RPMI8226 (cell line): Measurements from ENCODE around the gene SYNM.
A peak's percentile ranks its signal among the peaks of the same experiment; 100 is the strongest.

Experiments
- DNase-seq: peaks from one replicate; pipeline ENCODE4 v3.0.0-alpha.2; 2015

The SYNM gene

GRCh38 chr15:99143655-99144610 is 39.1 kb downstream of the SYNM start:
- no peak for DNase-seq

GRCh38 chr15:99145005-99145404 is 40.1 kb downstream of the SYNM start:
- DNase-seq: no peak

- no peak for DNase-seq
Observed at GRCh38 chr15:99145778-99146177, 40.9 kb downstream of the SYNM start.

GRCh38 chr15:99146661-99147060 is 41.8 kb downstream of the SYNM start:
- no peak for DNase-seq

GRCh38 chr15:99148851-99149276 is 44.0 kb downstream of the SYNM start:
- DNase-seq: peak; percentile 90

- DNase-seq: peak; percentile 72
Observed at GRCh38 chr15:99149366-99149765, 44.5 kb downstream of the SYNM start.

- peak; percentile 63 for DNase-seq
Observed at GRCh38 chr15:99151156-99151555, 46.3 kb downstream of the SYNM start.

- no peak for DNase-seq
Observed at GRCh38 chr15:99153026-99153535, 48.2 kb downstream of the SYNM start.

GRCh38 chr15:99154271-99154670 is 49.4 kb downstream of the SYNM start:
- DNase-seq: no peak

GRCh38 chr15:99155961-99156443 is 51.1 kb downstream of the SYNM start:
- DNase-seq: no peak

- no peak for DNase-seq
Observed at GRCh38 chr15:99157456-99157855, 52.6 kb downstream of the SYNM start.

- no peak for DNase-seq
Observed at GRCh38 chr15:99158626-99159412, 53.9 kb downstream of the SYNM start.

- no peak for DNase-seq
Observed at GRCh38 chr15:99163271-99164062, 58.6 kb downstream of the SYNM start.

GRCh38 chr15:99164119-99164518 is 59.2 kb downstream of the SYNM start:
- DNase-seq: no peak

- DNase-seq: no peak
Observed at GRCh38 chr15:99165020-99165790, 60.3 kb downstream of the SYNM start.

- DNase-seq: no peak
Observed at GRCh38 chr15:99165956-99166689, 61.2 kb downstream of the SYNM start.

GRCh38 chr15:99167201-99167600 is 62.3 kb downstream of the SYNM start:
- DNase-seq: no peak

GRCh38 chr15:99167640-99168039 is 62.8 kb downstream of the SYNM start:
- DNase-seq: no peak

- no peak for DNase-seq
Observed at GRCh38 chr15:99168601-99169580, 64.0 kb downstream of the SYNM start.
